ENCODE data around the gene NEDD8.

DNA sequence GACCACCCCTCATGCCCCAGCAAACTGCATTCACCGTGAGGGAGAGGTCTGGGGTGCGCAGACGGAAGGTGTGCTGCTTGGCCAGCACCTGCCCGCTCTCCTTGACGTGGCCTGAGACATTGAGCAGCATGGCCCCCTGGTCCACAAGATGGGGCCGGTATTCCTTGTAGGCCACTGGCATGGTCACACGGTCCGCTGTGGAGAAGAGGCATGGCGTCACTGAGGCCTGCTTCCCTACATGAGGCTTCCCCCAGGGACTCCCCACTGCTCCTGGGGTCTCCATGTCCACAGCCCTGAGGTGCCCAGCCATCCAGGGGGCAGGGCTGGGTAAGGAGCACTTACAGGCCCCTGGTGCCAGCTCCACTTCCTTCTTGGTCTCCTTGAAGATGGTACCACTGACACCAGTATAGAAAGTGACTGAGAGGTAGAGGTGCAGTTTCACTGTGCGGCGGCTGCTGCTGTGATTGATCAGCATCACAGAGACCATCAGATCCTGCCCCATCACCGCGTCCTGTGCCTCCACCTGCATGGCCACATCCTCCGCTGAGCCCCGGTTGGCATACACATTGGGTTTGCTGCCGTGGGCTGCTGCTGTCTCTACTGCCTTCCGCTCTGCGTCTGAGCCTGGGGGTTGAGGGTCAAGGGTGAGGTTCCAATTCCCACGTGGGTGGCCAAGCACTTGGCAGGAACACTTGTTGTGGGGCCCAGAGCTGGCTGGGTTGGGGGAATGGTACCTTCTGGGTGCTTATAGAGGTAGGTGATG lies 22.6 kb upstream of the NEDD8 start:
- TF ChIP-seq FOXA1 (IDR thresholded peaks at IDR 0.05): no peak
- no peak for TF ChIP-seq SUZ12 (IDR thresholded peaks at IDR 0.05)
- TF ChIP-seq NFRKB (IDR thresholded peaks at IDR 0.05): no peak
